ENCODE results near the gene MYEOV. TPM values are rescaled to one million over a fixed set of nuclear protein-coding genes. Genes with fewer than 3 reads are reported as not detected.

Gene MYEOV
- total and polyA plus RNA-seq, 10 of the 15 experiments (the other 5 are each of a cell fraction or from before 2014, with no cell fraction given) = 0.05 to 0.40 (median 0.26) TPM; not detected in 3

DNA sequence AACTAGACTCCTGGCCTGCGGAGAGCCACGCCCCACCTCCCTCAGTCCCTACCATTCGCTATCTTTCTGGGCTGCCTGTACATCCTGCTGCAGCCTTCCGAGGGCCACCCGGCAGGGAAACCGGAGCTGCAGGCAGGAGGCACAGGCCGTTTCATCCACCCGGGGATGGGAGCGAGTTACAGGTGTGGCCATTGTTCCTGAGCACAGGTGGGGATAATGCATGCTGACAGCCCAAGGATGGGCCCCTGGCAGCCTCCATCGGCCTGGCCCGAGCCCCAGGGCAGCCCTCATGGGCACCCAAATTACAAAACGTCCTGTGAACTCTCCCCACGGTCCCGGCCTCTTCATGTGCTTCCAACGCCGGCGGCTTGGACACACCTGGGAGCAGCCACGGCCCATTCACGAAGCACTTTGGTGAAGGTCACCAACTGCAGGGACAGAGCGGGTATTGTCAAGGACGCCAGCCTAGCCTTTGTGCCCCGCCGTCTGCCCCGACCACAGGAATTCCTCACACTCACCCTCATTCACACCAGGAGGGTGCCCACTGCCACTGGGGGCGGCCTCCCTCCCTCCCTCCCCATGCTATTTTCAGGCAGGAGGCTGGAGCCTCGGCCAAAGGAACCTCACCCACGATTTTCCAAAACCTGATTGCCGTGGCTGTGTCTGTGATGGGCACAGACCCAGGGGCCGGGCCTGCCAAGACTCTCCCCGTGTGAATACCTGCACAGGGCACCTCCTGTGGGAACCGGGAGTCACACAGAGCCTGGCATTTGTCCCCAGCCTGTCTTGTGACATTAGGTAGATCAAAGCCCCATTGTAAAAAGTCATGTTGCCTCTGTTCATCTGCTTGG, 42.1 kb upstream of the MYEOV start:
- BruUV-seq (replicated peaks) = no TSS peak
- intact Hi-C loops (cut with micrococcal nuclease; ENCODE audit: unreplicated experiment) = loop anchor here (10.0 kb wide), 1 partner anchor 147 kb away; no protein-coding TSS in a partner anchor
- POLR2A ChIA-PET = interaction anchor here (0.6 kb wide), 1 partner anchor 13 kb away, joined by 4 read pairs; no protein-coding TSS in a partner anchor
- Histone ChIP-seq H3K9me3 (replicated peaks; ENCODE audit: control insufficient read depth, insufficient read depth, low read length) (peaks cover 17% of the 10 kb centered on the region), H3K4me1 (ENCODE audit: control insufficient read depth, insufficient read depth, low read length) (no peaks in the 10 kb centered on the region), H3K4me3 (no peak overlapping the region), H3K27me3 (replicated peaks in 1 of 2; ENCODE audit: control insufficient read depth in 2 of 2, insufficient read depth in 2 of 2, low read length in 1 of 2) (no peaks in the 10 kb centered on the region), H2AFZ (ENCODE audit: control insufficient read depth, low read depth, low read length) (no peak overlapping the region), H4K20me1 (ENCODE audit: control insufficient read depth, insufficient read depth) (no peaks in the 10 kb centered on the region), H3K36me3 (ENCODE audit: control insufficient read depth in 2 of 2, insufficient read depth in 2 of 2, low read length in 1 of 2) (no peaks in the 10 kb centered on the region), H3K4me2 (ENCODE audit: control insufficient read depth, insufficient read depth) (no peak overlapping the region), H3K27ac (ENCODE audit: control insufficient read depth, insufficient read depth) (no peak overlapping the region), H3K79me2 (ENCODE audit: control insufficient read depth, insufficient read depth, low read length) (no peaks in the 10 kb centered on the region), H3K9ac (ENCODE audit: control insufficient read depth, insufficient read depth, low read length) (no peak overlapping the region)
- CTCF ChIA-PET = no interaction called here
- FAIRE-seq = no peak
- 52% methylated on average over 31 of the region's 31 CpGs for WGBS (ENCODE audit: insufficient coverage, insufficient replicate concordance, low lambda C conversion rate, missing lambda C conversion rate)
- SMC1A ChIA-PET (ENCODE audit: uncharacterized antibody, unreplicated experiment) = no interaction called here
- RAD21 ChIA-PET (ENCODE audit: unreplicated experiment) = no interaction called here
- in situ Hi-C loops (cut with MboI) = no loop called here
- DNase-seq (ENCODE audit: low read depth, low spot score) = no peak
- no peak for ATAC-seq
- TF ChIP-seq, protein P1, sequence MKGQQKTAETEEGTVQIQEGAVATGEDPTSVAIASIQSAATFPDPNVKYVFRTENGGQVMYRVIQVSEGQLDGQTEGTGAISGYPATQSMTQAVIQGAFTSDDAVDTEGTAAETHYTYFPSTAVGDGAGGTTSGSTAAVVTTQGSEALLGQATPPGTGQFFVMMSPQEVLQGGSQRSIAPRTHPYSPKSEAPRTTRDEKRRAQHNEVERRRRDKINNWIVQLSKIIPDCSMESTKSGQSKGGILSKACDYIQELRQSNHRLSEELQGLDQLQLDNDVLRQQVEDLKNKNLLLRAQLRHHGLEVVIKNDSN (IDR thresholded peaks at IDR 0.05; ENCODE audit: borderline replicate concordance, extremely low read length, insufficient read depth, low read depth, low read length) = no peak
- TF ChIP-seq MYC (IDR thresholded peaks at IDR 0.05; ENCODE audit: insufficient read depth, insufficient read length, insufficient replicate concordance, low read length, severe bottlenecking) (no peak), JUNB (IDR thresholded peaks at IDR 0.05) (no peak), IKZF2 (IDR thresholded peaks at IDR 0.05) (no peak), JUND (IDR thresholded peaks at IDR 0.05; ENCODE audit: low read depth, low read length) (no peak), BMI1 (IDR thresholded peaks at IDR 0.05; ENCODE audit: borderline replicate concordance) (no peak), CEBPB (IDR thresholded peaks at IDR 0.05; ENCODE audit: borderline replicate concordance in 1 of 2, low read depth in 2 of 2, low read length in 2 of 2) (no peak), TARDBP (IDR thresholded peaks at IDR 0.05; ENCODE audit: borderline replicate concordance) (no peak), SMAD1 (IDR thresholded peaks at IDR 0.05; ENCODE audit: low read depth, partially characterized antibody) (no peak), RELA (IDR thresholded peaks at IDR 0.05; ENCODE audit: borderline replicate concordance, partially characterized antibody) (no peak), ZNF384 (IDR thresholded peaks at IDR 0.05; ENCODE audit: borderline replicate concordance, low read depth, low read length) (no peak), NR2C2 (IDR thresholded peaks at IDR 0.05; ENCODE audit: borderline replicate concordance, control insufficient read depth, insufficient read length, low read depth) (no peak), STAT3 (IDR thresholded peaks at IDR 0.05; ENCODE audit: low read depth, low read length) (no peak), EED (IDR thresholded peaks at IDR 0.05; ENCODE audit: low read depth) (no peak), EGR1 (IDR thresholded peaks at IDR 0.05; ENCODE audit: borderline replicate concordance in 1 of 2, low read depth in 2 of 2, low read length in 2 of 2) (no peak), YBX1 (IDR thresholded peaks at IDR 0.05) (no peak)
- TF ChIP-seq, protein P2, sequence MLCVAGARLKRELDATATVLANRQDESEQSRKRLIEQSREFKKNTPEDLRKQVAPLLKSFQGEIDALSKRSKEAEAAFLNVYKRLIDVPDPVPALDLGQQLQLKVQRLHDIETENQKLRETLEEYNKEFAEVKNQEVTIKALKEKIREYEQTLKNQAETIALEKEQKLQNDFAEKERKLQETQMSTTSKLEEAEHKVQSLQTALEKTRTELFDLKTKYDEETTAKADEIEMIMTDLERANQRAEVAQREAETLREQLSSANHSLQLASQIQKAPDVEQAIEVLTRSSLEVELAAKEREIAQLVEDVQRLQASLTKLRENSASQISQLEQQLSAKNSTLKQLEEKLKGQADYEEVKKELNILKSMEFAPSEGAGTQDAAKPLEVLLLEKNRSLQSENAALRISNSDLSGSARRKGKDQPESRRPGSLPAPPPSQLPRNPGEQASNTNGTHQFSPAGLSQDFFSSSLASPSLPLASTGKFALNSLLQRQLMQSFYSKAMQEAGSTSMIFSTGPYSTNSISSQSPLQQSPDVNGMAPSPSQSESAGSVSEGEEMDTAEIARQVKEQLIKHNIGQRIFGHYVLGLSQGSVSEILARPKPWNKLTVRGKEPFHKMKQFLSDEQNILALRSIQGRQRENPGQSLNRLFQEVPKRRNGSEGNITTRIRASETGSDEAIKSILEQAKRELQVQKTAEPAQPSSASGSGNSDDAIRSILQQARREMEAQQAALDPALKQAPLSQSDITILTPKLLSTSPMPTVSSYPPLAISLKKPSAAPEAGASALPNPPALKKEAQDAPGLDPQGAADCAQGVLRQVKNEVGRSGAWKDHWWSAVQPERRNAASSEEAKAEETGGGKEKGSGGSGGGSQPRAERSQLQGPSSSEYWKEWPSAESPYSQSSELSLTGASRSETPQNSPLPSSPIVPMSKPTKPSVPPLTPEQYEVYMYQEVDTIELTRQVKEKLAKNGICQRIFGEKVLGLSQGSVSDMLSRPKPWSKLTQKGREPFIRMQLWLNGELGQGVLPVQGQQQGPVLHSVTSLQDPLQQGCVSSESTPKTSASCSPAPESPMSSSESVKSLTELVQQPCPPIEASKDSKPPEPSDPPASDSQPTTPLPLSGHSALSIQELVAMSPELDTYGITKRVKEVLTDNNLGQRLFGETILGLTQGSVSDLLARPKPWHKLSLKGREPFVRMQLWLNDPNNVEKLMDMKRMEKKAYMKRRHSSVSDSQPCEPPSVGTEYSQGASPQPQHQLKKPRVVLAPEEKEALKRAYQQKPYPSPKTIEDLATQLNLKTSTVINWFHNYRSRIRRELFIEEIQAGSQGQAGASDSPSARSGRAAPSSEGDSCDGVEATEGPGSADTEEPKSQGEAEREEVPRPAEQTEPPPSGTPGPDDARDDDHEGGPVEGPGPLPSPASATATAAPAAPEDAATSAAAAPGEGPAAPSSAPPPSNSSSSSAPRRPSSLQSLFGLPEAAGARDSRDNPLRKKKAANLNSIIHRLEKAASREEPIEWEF (IDR thresholded peaks at IDR 0.05; ENCODE audit: insufficient replicate concordance, low read depth, low read length) = no peak
- TF ChIP-seq, protein P3, sequence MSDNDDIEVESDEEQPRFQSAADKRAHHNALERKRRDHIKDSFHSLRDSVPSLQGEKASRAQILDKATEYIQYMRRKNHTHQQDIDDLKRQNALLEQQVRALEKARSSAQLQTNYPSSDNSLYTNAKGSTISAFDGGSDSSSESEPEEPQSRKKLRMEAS (IDR thresholded peaks at IDR 0.05; ENCODE audit: low read depth, low read length) = no peak
